ENCODE measurements around the gene SYNE2.
A peak's percentile ranks its signal among the peaks of the same experiment; 100 is the strongest.
"Not testable (repeated sequence)": the region's sequence is repeated elsewhere in the genome, so short reads cannot be mapped to it uniquely, and the experiment has no call there.

Gene SYNE2

DNA sequence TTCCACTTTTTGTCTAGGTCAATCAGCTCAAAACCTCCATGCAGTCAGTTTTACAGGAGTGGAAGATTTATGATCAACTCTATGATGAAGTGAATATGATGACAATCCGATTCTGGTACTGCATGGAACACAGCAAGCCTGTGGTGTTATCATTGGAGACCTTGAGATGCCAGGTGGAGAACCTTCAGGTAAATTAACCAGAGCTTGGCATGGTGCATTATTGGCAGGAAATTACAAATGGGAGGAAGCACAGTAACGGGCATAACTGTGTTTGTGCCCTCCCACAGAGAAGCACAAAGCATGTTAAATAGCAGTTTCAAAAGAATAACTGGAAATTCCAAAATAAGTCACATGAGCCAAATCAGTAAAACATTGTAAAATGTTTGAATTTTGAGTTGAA lies 305.8 kb downstream of the SYNE2 start:
- H3K4me3 ChIP-seq (ENCODE audit: low read depth, low read length): no peak overlapping the region
- TF ChIP-seq, protein P1, sequence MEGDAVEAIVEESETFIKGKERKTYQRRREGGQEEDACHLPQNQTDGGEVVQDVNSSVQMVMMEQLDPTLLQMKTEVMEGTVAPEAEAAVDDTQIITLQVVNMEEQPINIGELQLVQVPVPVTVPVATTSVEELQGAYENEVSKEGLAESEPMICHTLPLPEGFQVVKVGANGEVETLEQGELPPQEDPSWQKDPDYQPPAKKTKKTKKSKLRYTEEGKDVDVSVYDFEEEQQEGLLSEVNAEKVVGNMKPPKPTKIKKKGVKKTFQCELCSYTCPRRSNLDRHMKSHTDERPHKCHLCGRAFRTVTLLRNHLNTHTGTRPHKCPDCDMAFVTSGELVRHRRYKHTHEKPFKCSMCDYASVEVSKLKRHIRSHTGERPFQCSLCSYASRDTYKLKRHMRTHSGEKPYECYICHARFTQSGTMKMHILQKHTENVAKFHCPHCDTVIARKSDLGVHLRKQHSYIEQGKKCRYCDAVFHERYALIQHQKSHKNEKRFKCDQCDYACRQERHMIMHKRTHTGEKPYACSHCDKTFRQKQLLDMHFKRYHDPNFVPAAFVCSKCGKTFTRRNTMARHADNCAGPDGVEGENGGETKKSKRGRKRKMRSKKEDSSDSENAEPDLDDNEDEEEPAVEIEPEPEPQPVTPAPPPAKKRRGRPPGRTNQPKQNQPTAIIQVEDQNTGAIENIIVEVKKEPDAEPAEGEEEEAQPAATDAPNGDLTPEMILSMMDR (IDR thresholded peaks at IDR 0.05; ENCODE audit: low read depth, low read length, missing control alignments): no peak
- no peak for DNase-seq (ENCODE audit: low read depth)

DNA sequence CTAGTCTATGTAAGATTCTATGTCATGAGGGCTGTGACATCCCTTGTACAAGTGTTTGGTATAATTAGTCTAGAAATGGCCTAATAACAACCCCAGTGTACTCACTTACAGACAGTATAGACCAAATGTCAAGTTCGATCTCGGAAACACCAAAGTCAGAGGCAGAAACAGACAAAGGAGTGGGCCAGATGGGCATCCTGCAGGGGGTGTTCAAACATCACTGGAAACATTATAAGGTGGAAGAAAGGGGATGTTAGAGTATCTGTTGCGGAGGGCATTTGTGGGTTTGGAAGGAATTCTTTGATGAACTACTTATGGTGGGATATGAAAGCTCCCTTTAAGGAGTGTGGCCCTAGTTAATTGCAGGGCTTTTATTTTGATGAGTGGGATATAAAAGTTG lies 306.8 kb downstream of the SYNE2 start:
- no peak overlapping the region for H3K4me3 ChIP-seq (ENCODE audit: low read depth, low read length)
- TF ChIP-seq, protein P1 (IDR thresholded peaks at IDR 0.05; ENCODE audit: low read depth, low read length, missing control alignments): no peak
- DNase-seq (ENCODE audit: low read depth): no peak

DNA sequence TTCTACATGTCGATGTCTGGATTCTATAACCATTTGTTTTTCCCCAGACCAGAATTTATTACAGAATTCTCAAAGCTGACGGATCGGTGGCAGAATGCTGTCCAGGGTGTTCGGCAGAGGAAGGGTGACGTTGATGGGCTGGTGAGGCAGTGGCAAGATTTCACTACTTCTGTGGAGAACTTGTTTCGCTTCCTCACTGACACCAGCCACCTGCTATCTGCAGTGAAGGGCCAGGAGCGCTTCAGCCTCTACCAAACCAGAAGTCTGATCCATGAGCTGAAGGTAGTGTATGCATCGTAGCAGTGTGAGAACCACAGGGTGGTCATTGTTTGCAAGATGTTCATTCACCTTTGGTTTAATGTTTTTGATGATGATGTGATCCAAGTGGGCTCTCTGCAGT lies 317.4 kb downstream of the SYNE2 start:
- H3K4me3 ChIP-seq (ENCODE audit: low read depth, low read length): no peak overlapping the region
- TF ChIP-seq, protein P1 (IDR thresholded peaks at IDR 0.05; ENCODE audit: low read depth, low read length, missing control alignments): no peak
- DNase-seq (ENCODE audit: low read depth): peak; percentile 29

DNA sequence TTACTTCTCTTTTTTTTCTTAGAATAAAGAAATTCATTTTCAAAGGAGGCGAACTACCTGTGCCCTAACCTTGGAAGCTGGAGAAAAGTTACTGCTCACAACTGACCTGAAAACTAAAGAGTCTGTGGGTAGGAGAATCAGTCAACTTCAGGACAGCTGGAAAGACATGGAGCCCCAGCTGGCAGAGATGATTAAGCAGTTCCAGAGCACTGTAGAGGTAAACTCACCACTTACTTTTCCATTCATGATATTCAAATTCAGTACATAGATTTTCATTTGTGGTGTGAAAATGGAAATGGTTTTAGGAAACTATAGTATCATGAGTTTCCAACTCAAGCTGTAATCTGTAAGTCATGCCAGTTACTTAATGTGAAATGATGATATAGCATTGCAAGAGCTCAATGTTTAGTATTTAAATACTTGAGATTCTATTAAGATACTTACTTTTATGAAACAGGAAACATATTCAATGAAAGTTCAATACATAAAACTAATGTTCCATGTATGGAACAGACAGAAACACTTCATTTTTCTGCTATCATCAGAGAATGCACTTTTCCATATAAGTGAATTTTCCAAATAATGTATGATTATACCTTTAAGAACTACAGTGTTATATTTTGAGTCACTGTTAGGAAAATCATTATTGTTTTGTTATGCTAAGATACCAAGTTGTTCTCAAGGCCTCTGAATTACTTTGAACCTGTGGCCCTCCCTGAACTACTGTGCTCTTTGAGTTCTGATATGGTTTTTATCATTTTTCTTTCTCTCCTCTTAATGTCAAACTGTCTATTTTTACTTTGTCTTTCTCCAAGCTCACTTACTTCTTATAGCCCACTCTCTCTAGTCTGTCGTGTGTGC lies 322.3 kb downstream of the SYNE2 start:
- DNase-seq (ENCODE audit: low read depth): no peak
- TF ChIP-seq, protein P1 (IDR thresholded peaks at IDR 0.05; ENCODE audit: low read depth, low read length, missing control alignments): no peak
- no peak overlapping the region for H3K4me3 ChIP-seq (ENCODE audit: low read depth, low read length)

DNA sequence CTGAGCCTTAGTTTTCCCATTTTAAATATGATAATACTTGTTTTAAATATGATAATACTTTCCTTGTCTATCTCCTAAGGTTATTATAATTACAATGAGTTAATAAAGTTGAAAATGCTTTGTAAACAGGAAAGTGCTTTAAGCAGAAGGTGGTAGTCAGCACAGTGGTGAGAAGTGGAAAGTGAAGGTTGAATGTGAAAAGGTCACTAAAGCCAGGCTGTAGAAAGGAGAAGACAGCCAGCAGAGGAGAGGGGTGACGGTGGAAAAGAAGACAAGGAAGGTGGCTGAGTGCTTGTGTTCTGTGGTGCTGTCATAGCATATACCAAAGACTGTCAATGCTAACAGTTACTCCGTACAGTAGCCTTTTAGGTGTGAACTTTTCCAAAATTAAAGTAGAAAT lies 323.5 kb downstream of the SYNE2 start:
- TF ChIP-seq, protein P1 (IDR thresholded peaks at IDR 0.05; ENCODE audit: low read depth, low read length, missing control alignments): no peak

DNA sequence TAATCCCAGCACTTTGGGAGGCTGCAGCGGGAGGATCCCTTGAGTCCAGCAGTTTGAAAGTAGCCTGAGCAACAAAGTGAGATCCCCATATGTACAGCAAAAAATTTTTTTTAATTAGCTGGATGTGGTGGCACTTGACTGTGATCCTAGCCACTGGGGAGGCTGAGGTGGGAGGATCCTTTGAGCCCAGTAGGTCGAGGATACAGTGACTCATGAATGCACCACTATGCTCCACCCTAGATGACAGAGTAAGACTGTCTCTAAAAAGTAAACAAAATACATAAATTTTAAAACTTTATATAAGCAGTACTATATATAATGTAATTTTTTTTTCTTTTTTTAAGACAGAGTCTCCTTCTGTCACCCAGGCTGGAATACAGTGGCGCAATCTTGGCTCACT lies 326.0 kb downstream of the SYNE2 start:
- DNase-seq (ENCODE audit: low read depth): no peak
- no peak overlapping the region for H3K4me3 ChIP-seq (ENCODE audit: low read depth, low read length)
- TF ChIP-seq, protein P1 (IDR thresholded peaks at IDR 0.05; ENCODE audit: low read depth, low read length, missing control alignments): no peak

More for the DNA sequence above, 323.5 kb downstream of the SYNE2 start:
- H3K4me3 ChIP-seq (ENCODE audit: low read depth, low read length): no peak overlapping the region
- no peak for DNase-seq (ENCODE audit: low read depth)

DNA sequence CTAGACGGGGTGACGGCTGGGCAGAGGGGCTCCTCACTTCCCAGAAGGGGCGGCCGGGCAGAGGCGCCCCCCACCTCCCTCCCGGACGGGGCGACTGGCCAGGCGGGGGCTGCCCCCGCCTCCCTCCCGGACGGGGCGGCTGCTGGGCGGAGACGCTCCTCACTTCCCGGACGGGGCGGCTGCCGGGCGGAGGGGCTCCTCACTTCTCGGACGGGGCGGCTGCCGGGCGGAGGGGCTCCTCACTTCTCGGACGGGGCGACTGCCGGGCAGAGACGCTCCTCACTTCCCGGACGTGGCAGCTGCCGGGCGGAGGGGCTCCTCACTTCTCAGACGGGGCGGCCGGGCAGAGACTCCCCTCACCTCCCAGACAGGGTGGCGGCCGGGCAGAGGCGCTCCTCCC lies 330.1 kb downstream of the SYNE2 start:
- DNase-seq (ENCODE audit: low read depth); H3K4me3 ChIP-seq (ENCODE audit: low read depth, low read length): not testable (repeated sequence)
